Bronchial epithelial cell (primary cell): Measurements from ENCODE around the gene RAMAC. TPM values are rescaled to one million over a fixed set of nuclear protein-coding genes. Genes with fewer than 3 reads are reported as not detected.
"Not testable (repeated sequence)": the region's sequence is repeated elsewhere in the genome, so short reads cannot be mapped to it uniquely, and the experiment has no call there.

Experiments used
- DNase-seq: peaks from one replicate; pipeline ENCODE4 v3.0.0-alpha.2; 2010; ENCODE audit warnings: low read depth
- FAIRE-seq: peaks from 2 replicates; lab custom pipeline; 2011; peaks lifted over from hg19 to GRCh38; lab: Jason Lieb, UNC
- H3K27me3 ChIP-seq: 2 replicates; pipeline ENCODE4 v1.5.1; 2011; ENCODE audit warnings: low read length; ENCODE audit not compliant: control insufficient read depth, insufficient read depth
- H3K36me3 ChIP-seq: 2 replicates; pipeline ENCODE4 v1.5.1; 2011; ENCODE audit warnings: low read length; ENCODE audit not compliant: control insufficient read depth, insufficient read depth
- H3K4me3 ChIP-seq: 2 replicates; pipeline ENCODE4 v1.5.1; 2011; ENCODE audit warnings: mild to moderate bottlenecking, low read depth, low read length, control low read depth
- CTCF ChIP-seq: IDR thresholded peaks from 2 replicates; pipeline ENCODE4 v1.5.1; 2011; ENCODE audit warnings: mild to moderate bottlenecking, moderate library complexity, low read length, control low read depth, inconsistent platforms; ENCODE audit not compliant: insufficient read depth, severe bottlenecking
- total RNA-seq: library from RNA; depleted of rRNA; stranded (reverse); fragments of >200 nt; gene quantifications from 2 replicates; pipeline ENCODE4 v1.2.1, GENCODE V29; 2014

RAMAC gene
- total RNA-seq, result 83.7 and 100 TPM in 2 replicates

- DNase-seq (peak; percentile 92), FAIRE-seq (peak; percentile 23)
- peak within 1 kb of the TSS; percentile 54 for H3K4me3 ChIP-seq
- no peaks in the 10 kb centered on the region for H3K27me3 ChIP-seq
- H3K36me3 ChIP-seq, result peaks cover 1% of the 10 kb centered on the region
- no peak for TF ChIP-seq CTCF
Observed at GRCh38 chr15:82985688-82986441, at the start of gene RAMAC. Gene RAMAC, plus strand, starts transcription at chr15:82986210. Its CDS starts 2,809 bp downstream, at chr15:82989019.

- FAIRE-seq, result peak; percentile 98
- DNase-seq, result peak; percentile 99
- Histone ChIP-seq H3K36me3 (no peaks in the 10 kb centered on the region), H3K4me3 (no peak overlapping the region), H3K27me3 (no peaks in the 10 kb centered on the region)
- TF ChIP-seq CTCF, result no peak
Observed at GRCh38 chr15:82936966-82937711, 48.9 kb upstream of the RAMAC start.

GRCh38 chr15:82937712-82938058 is 48.3 kb upstream of the RAMAC start:
- DNase-seq (no peak), FAIRE-seq (no peak)
- Histone ChIP-seq H3K4me3 (no peak overlapping the region), H3K36me3 (no peaks in the 10 kb centered on the region), H3K27me3 (no peaks in the 10 kb centered on the region)
- TF ChIP-seq CTCF, result no peak

- DNase-seq, H3K36me3 ChIP-seq, FAIRE-seq, H3K4me3 ChIP-seq, H3K27me3 ChIP-seq: not testable (repeated sequence)
Observed at GRCh38 chr15:82939678-82940077, 46.3 kb upstream of the RAMAC start.

- H3K27me3 ChIP-seq, result no peaks in the 10 kb centered on the region
- H3K36me3 ChIP-seq, result no peaks in the 10 kb centered on the region
- DNase-seq, result peak; percentile 100
- H3K4me3 ChIP-seq, result no peak overlapping the region
- peak; percentile 95 for FAIRE-seq
- no peak for TF ChIP-seq CTCF
Observed at GRCh38 chr15:82942691-82943090, 43.3 kb upstream of the RAMAC start.

GRCh38 chr15:82943176-82943575 is 42.8 kb upstream of the RAMAC start:
- no peak for FAIRE-seq
- no peak overlapping the region for H3K4me3 ChIP-seq
- H3K36me3 ChIP-seq, result no peaks in the 10 kb centered on the region
- TF ChIP-seq CTCF, result peak; percentile 36
- H3K27me3 ChIP-seq, result no peaks in the 10 kb centered on the region
- DNase-seq, result peak; percentile 36
